ENCODE measurements around the gene COG7. TPM values are rescaled to one million over a fixed set of nuclear protein-coding genes. Genes with fewer than 3 reads are reported as not detected.

The COG7 gene
- total RNA-seq, 1 experiment from 2014 or later, result 17.9 TPM

DNA sequence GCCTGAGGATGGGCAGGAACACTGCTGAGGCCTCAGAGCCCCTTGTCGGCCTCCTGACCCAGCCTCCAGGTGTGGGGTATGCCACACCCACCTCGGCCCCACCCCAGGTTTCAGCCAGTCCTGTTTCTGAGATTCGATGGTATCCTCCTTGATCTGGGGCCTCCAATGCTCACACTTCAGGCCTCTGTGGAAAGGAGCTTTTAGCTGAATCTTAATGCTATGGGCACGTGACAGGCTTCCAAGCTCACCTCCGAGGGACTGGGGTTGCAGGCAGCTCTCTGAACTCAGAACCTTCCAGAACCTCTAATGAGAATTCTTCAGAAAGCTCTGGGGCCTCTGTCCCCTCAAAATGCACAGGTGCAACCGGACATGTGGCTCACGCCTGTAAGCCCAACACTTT, 96.0 kb downstream of the COG7 start:
- H3K36me3 Mint-ChIP-seq (ENCODE audit: insufficient read depth in 1 of 3, low read depth in 3 of 3), result no peaks in the 10 kb centered on the region; a peak in 1 of 7 replicates
- no peak for DNase-seq
- no peak overlapping the region for H3K4ac ChIP-seq (ENCODE audit: low read depth, low read length)
- H2BK20ac ChIP-seq (ENCODE audit: low read depth, low read length, poor library complexity, severe bottlenecking), result no peak overlapping the region
- no peaks in the 10 kb centered on the region for H3K79me1 ChIP-seq (ENCODE audit: insufficient read depth, low read depth, low read length, poor library complexity, severe bottlenecking)
- no peak overlapping the region for H3K4me2 ChIP-seq (ENCODE audit: insufficient read depth, insufficient read length, low read length)
- no peak overlapping the region for H3T11ph ChIP-seq (ENCODE audit: low read length)
- no peak overlapping the region for H3K9ac ChIP-seq (ENCODE audit: extremely low read depth, insufficient read length, low read length)
- no peak overlapping the region for H3K14ac ChIP-seq (ENCODE audit: insufficient read depth, low read length)
- H2BK12ac ChIP-seq (ENCODE audit: insufficient read length, low read depth, low read length), result no peak overlapping the region
- TF ChIP-seq, protein P1, sequence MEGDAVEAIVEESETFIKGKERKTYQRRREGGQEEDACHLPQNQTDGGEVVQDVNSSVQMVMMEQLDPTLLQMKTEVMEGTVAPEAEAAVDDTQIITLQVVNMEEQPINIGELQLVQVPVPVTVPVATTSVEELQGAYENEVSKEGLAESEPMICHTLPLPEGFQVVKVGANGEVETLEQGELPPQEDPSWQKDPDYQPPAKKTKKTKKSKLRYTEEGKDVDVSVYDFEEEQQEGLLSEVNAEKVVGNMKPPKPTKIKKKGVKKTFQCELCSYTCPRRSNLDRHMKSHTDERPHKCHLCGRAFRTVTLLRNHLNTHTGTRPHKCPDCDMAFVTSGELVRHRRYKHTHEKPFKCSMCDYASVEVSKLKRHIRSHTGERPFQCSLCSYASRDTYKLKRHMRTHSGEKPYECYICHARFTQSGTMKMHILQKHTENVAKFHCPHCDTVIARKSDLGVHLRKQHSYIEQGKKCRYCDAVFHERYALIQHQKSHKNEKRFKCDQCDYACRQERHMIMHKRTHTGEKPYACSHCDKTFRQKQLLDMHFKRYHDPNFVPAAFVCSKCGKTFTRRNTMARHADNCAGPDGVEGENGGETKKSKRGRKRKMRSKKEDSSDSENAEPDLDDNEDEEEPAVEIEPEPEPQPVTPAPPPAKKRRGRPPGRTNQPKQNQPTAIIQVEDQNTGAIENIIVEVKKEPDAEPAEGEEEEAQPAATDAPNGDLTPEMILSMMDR (conservative IDR thresholded peaks at IDR 0.05), result no peak
- WGBS (ENCODE audit: extremely low coverage, insufficient read length, low lambda C conversion rate), result no CpG with 5 or more reads among the region's 7 CpGs
- no peak overlapping the region for H3K27ac ChIP-seq (ENCODE audit: insufficient read length, low read depth, low read length)
- H2AK5ac ChIP-seq (ENCODE audit: insufficient read length, low read length), result no peak overlapping the region
- no peak overlapping the region for H4K91ac ChIP-seq (ENCODE audit: insufficient read length, low read depth, low read length)
- H4K5ac ChIP-seq (ENCODE audit: insufficient read length, low read depth, low read length), result no peak overlapping the region
- no peak overlapping the region for H3K4me3 Mint-ChIP-seq
- H3K9me3 ChIP-seq (ENCODE audit: control insufficient read depth, low read depth, low read length), result no peaks in the 10 kb centered on the region
- no peak overlapping the region for H2BK5ac ChIP-seq (ENCODE audit: insufficient read length, low read length)
- H3K27ac Mint-ChIP-seq, result no peak overlapping the region; a peak in 1 of 7 replicates
- no peak overlapping the region for H2BK120ac ChIP-seq (ENCODE audit: low read depth, low read length, poor library complexity, severe bottlenecking)
- no peak overlapping the region for H2BK15ac ChIP-seq (ENCODE audit: low read depth, low read length)
- H3K27me3 Mint-ChIP-seq (ENCODE audit: low read depth), result no peaks in the 10 kb centered on the region
- H3K4me1 ChIP-seq (ENCODE audit: insufficient read depth, low read length), result no peaks in the 10 kb centered on the region
- no peaks in the 10 kb centered on the region for H3K23me2 ChIP-seq (ENCODE audit: insufficient read length, low read depth, low read length, poor library complexity, severe bottlenecking)
- H3K9me3 Mint-ChIP-seq, result peaks cover 0 to 6% of the 10 kb centered on the region in 2 experiments; a peak in 2 of 5 replicates
- no peaks in the 10 kb centered on the region for H3K27me3 ChIP-seq (ENCODE audit: insufficient read depth, low read length)
- H2AFZ ChIP-seq (ENCODE audit: low read length), result no peak overlapping the region
- H3K4me1 Mint-ChIP-seq, result no peaks in the 10 kb centered on the region
- H3K79me2 ChIP-seq (ENCODE audit: insufficient read depth, low read length), result no peaks in the 10 kb centered on the region
- no peak overlapping the region for H3K23ac ChIP-seq (ENCODE audit: insufficient read length, low read depth, low read length)
- H4K20me1 ChIP-seq (ENCODE audit: control insufficient read depth, insufficient read depth, insufficient read length), result no peaks in the 10 kb centered on the region
- no peak overlapping the region for H4K8ac ChIP-seq (replicated peaks; ENCODE audit: insufficient read length, low read depth, low read length)
- no peak overlapping the region for H3K56ac ChIP-seq (ENCODE audit: insufficient read length, low read depth, low read length)
- no peak overlapping the region for H3K18ac ChIP-seq (ENCODE audit: insufficient read length, low read depth, low read length)

All from H9 (cell line).